ENCODE data around the gene ARHGAP26. TPM values are rescaled to one million over a fixed set of nuclear protein-coding genes. Genes with fewer than 3 reads are reported as not detected.

Gene ARHGAP26
- total and polyA plus RNA-seq, 4 donors, result 1.8 to 16.7 (median 4.1) TPM

DNA sequence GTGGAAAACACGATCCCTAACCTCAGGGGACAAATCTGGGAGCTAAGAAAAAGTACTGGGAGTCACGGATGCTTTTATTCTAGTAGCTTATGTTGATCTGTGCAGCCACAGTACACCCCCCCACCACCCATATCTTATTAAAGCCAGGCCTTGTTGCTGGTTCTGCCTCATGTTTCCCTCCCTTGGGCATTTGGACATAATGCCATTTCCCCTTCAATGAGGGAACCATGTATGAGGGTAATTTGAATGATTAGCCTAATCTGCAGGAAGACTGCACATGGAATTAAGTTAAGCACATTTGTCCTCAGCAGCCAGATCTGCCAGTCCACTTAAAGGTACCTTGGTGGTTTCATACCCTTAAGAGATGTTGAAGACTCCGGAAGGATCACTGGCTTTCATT is 102.0 kb downstream of the ARHGAP26 start:
- TF ChIP-seq RXRA (IDR thresholded peaks at IDR 0.05) (no peak), EGR1 (IDR thresholded peaks at IDR 0.05; ENCODE audit: low read depth in 2 of 2) (no peak), NR2F2 (IDR thresholded peaks at IDR 0.05) (no peak), YY1 (IDR thresholded peaks at IDR 0.05) (no peak), TAF1 (conservative IDR thresholded peaks at IDR 0.05) (no peak), GABPA (IDR thresholded peaks at IDR 0.05 in 1 of 2, conservative IDR thresholded peaks at IDR 0.05 in 1 of 2) (no peak)
- TF ChIP-seq, protein P1, sequence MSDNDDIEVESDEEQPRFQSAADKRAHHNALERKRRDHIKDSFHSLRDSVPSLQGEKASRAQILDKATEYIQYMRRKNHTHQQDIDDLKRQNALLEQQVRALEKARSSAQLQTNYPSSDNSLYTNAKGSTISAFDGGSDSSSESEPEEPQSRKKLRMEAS (IDR thresholded peaks at IDR 0.05), result no peak
- TF ChIP-seq, protein P2, sequence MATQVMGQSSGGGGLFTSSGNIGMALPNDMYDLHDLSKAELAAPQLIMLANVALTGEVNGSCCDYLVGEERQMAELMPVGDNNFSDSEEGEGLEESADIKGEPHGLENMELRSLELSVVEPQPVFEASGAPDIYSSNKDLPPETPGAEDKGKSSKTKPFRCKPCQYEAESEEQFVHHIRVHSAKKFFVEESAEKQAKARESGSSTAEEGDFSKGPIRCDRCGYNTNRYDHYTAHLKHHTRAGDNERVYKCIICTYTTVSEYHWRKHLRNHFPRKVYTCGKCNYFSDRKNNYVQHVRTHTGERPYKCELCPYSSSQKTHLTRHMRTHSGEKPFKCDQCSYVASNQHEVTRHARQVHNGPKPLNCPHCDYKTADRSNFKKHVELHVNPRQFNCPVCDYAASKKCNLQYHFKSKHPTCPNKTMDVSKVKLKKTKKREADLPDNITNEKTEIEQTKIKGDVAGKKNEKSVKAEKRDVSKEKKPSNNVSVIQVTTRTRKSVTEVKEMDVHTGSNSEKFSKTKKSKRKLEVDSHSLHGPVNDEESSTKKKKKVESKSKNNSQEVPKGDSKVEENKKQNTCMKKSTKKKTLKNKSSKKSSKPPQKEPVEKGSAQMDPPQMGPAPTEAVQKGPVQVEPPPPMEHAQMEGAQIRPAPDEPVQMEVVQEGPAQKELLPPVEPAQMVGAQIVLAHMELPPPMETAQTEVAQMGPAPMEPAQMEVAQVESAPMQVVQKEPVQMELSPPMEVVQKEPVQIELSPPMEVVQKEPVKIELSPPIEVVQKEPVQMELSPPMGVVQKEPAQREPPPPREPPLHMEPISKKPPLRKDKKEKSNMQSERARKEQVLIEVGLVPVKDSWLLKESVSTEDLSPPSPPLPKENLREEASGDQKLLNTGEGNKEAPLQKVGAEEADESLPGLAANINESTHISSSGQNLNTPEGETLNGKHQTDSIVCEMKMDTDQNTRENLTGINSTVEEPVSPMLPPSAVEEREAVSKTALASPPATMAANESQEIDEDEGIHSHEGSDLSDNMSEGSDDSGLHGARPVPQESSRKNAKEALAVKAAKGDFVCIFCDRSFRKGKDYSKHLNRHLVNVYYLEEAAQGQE (IDR thresholded peaks at IDR 0.05), result no peak
- TF ChIP-seq, protein P3, sequence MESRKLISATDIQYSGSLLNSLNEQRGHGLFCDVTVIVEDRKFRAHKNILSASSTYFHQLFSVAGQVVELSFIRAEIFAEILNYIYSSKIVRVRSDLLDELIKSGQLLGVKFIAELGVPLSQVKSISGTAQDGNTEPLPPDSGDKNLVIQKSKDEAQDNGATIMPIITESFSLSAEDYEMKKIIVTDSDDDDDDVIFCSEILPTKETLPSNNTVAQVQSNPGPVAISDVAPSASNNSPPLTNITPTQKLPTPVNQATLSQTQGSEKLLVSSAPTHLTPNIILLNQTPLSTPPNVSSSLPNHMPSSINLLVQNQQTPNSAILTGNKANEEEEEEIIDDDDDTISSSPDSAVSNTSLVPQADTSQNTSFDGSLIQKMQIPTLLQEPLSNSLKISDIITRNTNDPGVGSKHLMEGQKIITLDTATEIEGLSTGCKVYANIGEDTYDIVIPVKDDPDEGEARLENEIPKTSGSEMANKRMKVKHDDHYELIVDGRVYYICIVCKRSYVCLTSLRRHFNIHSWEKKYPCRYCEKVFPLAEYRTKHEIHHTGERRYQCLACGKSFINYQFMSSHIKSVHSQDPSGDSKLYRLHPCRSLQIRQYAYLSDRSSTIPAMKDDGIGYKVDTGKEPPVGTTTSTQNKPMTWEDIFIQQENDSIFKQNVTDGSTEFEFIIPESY (IDR thresholded peaks at IDR 0.05), result no peak
- TF ChIP-seq, protein P4, sequence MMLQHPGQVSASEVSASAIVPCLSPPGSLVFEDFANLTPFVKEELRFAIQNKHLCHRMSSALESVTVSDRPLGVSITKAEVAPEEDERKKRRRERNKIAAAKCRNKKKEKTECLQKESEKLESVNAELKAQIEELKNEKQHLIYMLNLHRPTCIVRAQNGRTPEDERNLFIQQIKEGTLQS (IDR thresholded peaks at IDR 0.05), result no peak
- Histone ChIP-seq H3K27ac (ENCODE audit: low read depth in 1 of 2, low read length in 2 of 2) (peak overlapping the region in 1 of 2 donors; percentile 19), H3K9me3 (ENCODE audit: control insufficient read depth in 4 of 4, low read length in 3 of 4) (no peaks in the 10 kb centered on the region), H3K36me3 (ENCODE audit: control insufficient read depth in 4 of 4, insufficient read depth in 3 of 4, low read depth in 1 of 4, low read length in 3 of 4) (no peaks in the 10 kb centered on the region), H3K9ac (ENCODE audit: low read depth in 1 of 2, low read length in 2 of 2) (no peak overlapping the region), H3K4me3 (ENCODE audit: low read depth in 1 of 3, low read length in 3 of 3) (no peak overlapping the region), H3K27me3 (ENCODE audit: control insufficient read depth in 4 of 4, insufficient read depth in 4 of 4, low read length in 3 of 4) (no peaks in the 10 kb centered on the region), H3K4me1 (ENCODE audit: control insufficient read depth in 4 of 4, insufficient read depth in 4 of 4, low read length in 3 of 4) (peaks cover 8 to 28% (median 27%) of the 10 kb centered on the region in 4 donors)
- WGBS, result 67% methylated on average over 3 of the region's 3 CpGs
- DNase-seq (ENCODE audit: low spot score), result no peak

DNA sequence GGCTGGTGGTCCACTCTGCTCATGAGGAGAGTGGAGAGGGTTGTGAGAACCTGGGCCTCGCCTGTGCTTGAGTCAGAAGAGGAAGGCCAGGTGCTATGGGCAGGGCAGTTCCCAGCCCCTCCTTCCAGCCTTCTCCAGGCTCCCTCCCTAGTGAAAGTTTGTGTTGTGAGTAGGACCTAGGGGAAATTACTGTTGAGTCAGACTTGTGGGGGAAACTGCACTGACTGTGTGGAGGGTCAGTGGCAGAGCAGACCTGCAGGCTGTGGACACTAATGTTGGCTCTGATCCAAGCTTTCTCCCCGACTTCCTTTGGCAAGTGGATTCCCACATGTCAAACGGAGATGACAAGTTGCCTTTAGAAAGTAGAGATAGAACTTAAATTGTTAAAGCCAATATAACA is 102.6 kb downstream of the ARHGAP26 start:
- Histone ChIP-seq H3K27ac (ENCODE audit: low read depth in 1 of 2, low read length in 2 of 2) (peak overlapping the region in 1 of 2 donors; percentile 19), H3K36me3 (ENCODE audit: control insufficient read depth in 4 of 4, insufficient read depth in 3 of 4, low read depth in 1 of 4, low read length in 3 of 4) (no peaks in the 10 kb centered on the region), H3K9ac (ENCODE audit: low read depth in 1 of 2, low read length in 2 of 2) (no peak overlapping the region), H3K27me3 (ENCODE audit: control insufficient read depth in 4 of 4, insufficient read depth in 4 of 4, low read length in 3 of 4) (no peaks in the 10 kb centered on the region), H3K9me3 (ENCODE audit: control insufficient read depth in 4 of 4, low read length in 3 of 4) (no peaks in the 10 kb centered on the region), H3K4me3 (ENCODE audit: low read depth in 1 of 3, low read length in 3 of 3) (no peak overlapping the region), H3K4me1 (ENCODE audit: control insufficient read depth in 4 of 4, insufficient read depth in 4 of 4, low read length in 3 of 4) (peaks cover 8 to 22% (median 21%) of the 10 kb centered on the region in 4 donors)
- 60% methylated on average over 3 of the region's 3 CpGs for WGBS
- no peak for DNase-seq (ENCODE audit: low spot score)
- no peak for TF ChIP-seq HNF4G (IDR thresholded peaks at IDR 0.05)
- TF ChIP-seq SP1 (IDR thresholded peaks at IDR 0.05), result no peak
- TF ChIP-seq, protein P1 (IDR thresholded peaks at IDR 0.05), result no peak
- TF ChIP-seq NR2F2 (IDR thresholded peaks at IDR 0.05), result no peak
- TF ChIP-seq, protein P5, sequence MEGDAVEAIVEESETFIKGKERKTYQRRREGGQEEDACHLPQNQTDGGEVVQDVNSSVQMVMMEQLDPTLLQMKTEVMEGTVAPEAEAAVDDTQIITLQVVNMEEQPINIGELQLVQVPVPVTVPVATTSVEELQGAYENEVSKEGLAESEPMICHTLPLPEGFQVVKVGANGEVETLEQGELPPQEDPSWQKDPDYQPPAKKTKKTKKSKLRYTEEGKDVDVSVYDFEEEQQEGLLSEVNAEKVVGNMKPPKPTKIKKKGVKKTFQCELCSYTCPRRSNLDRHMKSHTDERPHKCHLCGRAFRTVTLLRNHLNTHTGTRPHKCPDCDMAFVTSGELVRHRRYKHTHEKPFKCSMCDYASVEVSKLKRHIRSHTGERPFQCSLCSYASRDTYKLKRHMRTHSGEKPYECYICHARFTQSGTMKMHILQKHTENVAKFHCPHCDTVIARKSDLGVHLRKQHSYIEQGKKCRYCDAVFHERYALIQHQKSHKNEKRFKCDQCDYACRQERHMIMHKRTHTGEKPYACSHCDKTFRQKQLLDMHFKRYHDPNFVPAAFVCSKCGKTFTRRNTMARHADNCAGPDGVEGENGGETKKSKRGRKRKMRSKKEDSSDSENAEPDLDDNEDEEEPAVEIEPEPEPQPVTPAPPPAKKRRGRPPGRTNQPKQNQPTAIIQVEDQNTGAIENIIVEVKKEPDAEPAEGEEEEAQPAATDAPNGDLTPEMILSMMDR (IDR thresholded peaks at IDR 0.05; ENCODE audit: low read depth, low read length, missing input control), result no peak
- no peak for TF ChIP-seq YY1 (IDR thresholded peaks at IDR 0.05)
- no peak for TF ChIP-seq RAD21 (IDR thresholded peaks at IDR 0.05)
- no peak for TF ChIP-seq RXRA (IDR thresholded peaks at IDR 0.05)
- TF ChIP-seq, protein P4 (IDR thresholded peaks at IDR 0.05), result no peak
- TF ChIP-seq FOXA2 (IDR thresholded peaks at IDR 0.05), result no peak
- no peak for TF ChIP-seq GABPA (IDR thresholded peaks at IDR 0.05 in 1 of 2, conservative IDR thresholded peaks at IDR 0.05 in 1 of 2)

Data from liver (tissue), 9 donors.